IMR-90 (cell line): ENCODE measurements around the gene OPCML. TPM values are rescaled to one million over a fixed set of nuclear protein-coding genes. Genes with fewer than 3 reads are reported as not detected.

Experiments used
- ATAC-seq: fragments of 200-7000 bp; cut with Tn5 transposase; 2 replicates; pipeline ENCODE4 v1.9.1; 2020; ENCODE audit warnings: low read depth, mild to moderate bottlenecking, moderate library complexity
- BruUV-seq: library from RNA; stranded (reverse); fragments of 400-500 nt; replicated peaks from 2 replicates; lab custom pipeline; 2021; lab: Mats Ljungman, UMichigan
- CTCF ChIA-PET: fragments of 300-600 bp; formaldehyde crosslinking; extraction: SDS; loops from one replicate; lab custom pipeline; 2021; ENCODE audit warnings: antibody characterized with exemption; lab: Yijun Ruan, JAX
- POLR2A ChIA-PET: fragments of 300-600 bp; sonication (Branson Sonifier 250); formaldehyde crosslinking; loops from one replicate; lab custom pipeline; 2022; ENCODE audit warnings: antibody characterized with exemption; ENCODE audit not compliant: unreplicated experiment; lab: Charles Lee
- DNase-seq: peaks from one replicate; pipeline ENCODE4 v3.0.0; 2013
- H2AFZ ChIP-seq: replicated peaks from 2 replicates; pipeline ENCODE3; 2013; ENCODE audit warnings: low read length, mild to moderate bottlenecking; ENCODE audit not compliant: poor library complexity
- H2AK5ac ChIP-seq: 2 replicates; pipeline ENCODE4 v1.6.1; 2013; ENCODE audit warnings: low read depth, low read length, inconsistent platforms
- H2AK9ac ChIP-seq: replicated peaks from 2 replicates; pipeline ENCODE3; 2013; ENCODE audit warnings: mild to moderate bottlenecking, low read depth, low read length, moderate library complexity; ENCODE audit not compliant: poor library complexity
- H2BK120ac ChIP-seq: 2 replicates; pipeline ENCODE4 v1.6.1; 2013; ENCODE audit warnings: low read depth, low read length, inconsistent platforms
- H2BK15ac ChIP-seq: 3 replicates; pipeline ENCODE4 v1.6.1; 2013; ENCODE audit warnings: low read depth, low read length, inconsistent platforms
- H2BK20ac ChIP-seq: 2 replicates; pipeline ENCODE4 v1.6.1; 2013; ENCODE audit warnings: low read depth, mild to moderate bottlenecking, inconsistent platforms, low read length, moderate library complexity
- H2BK5ac ChIP-seq: 2 replicates; pipeline ENCODE4 v1.6.1; 2013; ENCODE audit warnings: mild to moderate bottlenecking, low read depth, low read length, inconsistent platforms; ENCODE audit not compliant: poor library complexity, severe bottlenecking
- H3K14ac ChIP-seq: replicated peaks from 2 replicates; pipeline ENCODE4 v1.6.1; 2013; ENCODE audit warnings: low read depth, low read length, inconsistent platforms
- H3K18ac ChIP-seq: 2 replicates; pipeline ENCODE4 v1.6.1; 2013; ENCODE audit warnings: low read depth, low read length, control low read depth
- H3K23ac ChIP-seq: 2 replicates; pipeline ENCODE4 v1.6.1; 2013; ENCODE audit warnings: low read depth, low read length, inconsistent platforms
- H3K27ac ChIP-seq: 2 replicates; pipeline ENCODE4 v1.5.1; 2013; ENCODE audit warnings: mild to moderate bottlenecking, control low read depth, low read length; ENCODE audit not compliant: insufficient read depth
- H3K27me3 ChIP-seq: 2 replicates; pipeline ENCODE4 v1.6.1; 2013; ENCODE audit warnings: low read length; ENCODE audit not compliant: control insufficient read depth, insufficient read depth
- H3K36me3 ChIP-seq: 2 replicates; pipeline ENCODE4 v1.6.1; 2013; ENCODE audit warnings: low read length, mixed read lengths; ENCODE audit not compliant: control insufficient read depth, insufficient read depth
- H3K4ac ChIP-seq: 2 replicates; pipeline ENCODE4 v1.6.1; 2013; ENCODE audit warnings: low read depth, low read length, inconsistent platforms
- H3K4me1 ChIP-seq: 2 replicates; pipeline ENCODE4 v1.6.1; 2013; ENCODE audit warnings: low read length, mixed read lengths; ENCODE audit not compliant: control insufficient read depth, insufficient read depth
- H3K4me2 ChIP-seq: 2 replicates; pipeline ENCODE4 v1.6.1; 2013; ENCODE audit warnings: low read depth, mild to moderate bottlenecking, control low read depth, low read length, moderate library complexity
- H3K4me3 ChIP-seq: 2 replicates; pipeline ENCODE4 v1.5.1; 2013; ENCODE audit warnings: low read depth, mild to moderate bottlenecking, control low read depth, low read length, moderate library complexity; ENCODE audit not compliant: insufficient read depth
- H3K56ac ChIP-seq: 2 replicates; pipeline ENCODE4 v1.6.1; 2013; ENCODE audit warnings: low read length, inconsistent platforms; ENCODE audit not compliant: insufficient read depth; ENCODE audit errors: extremely low read depth
- H3K79me1 ChIP-seq, 2 experiments: 2 replicates each; pipeline ENCODE4 v1.6.1; 2013; ENCODE audit warnings: low read length in 2 of 2, inconsistent platforms in 1 of 2, low read depth in 1 of 2
- H3K9ac ChIP-seq: 2 replicates; pipeline ENCODE4 v1.6.1; 2013; ENCODE audit warnings: low read depth, low read length, control low read depth
- H3K9me1 ChIP-seq: 2 replicates; pipeline ENCODE4 v1.6.1; 2013; ENCODE audit warnings: low read length, inconsistent platforms; ENCODE audit not compliant: insufficient read depth
- H3K9me3 ChIP-seq: 2 replicates; pipeline ENCODE4 v1.6.1; 2013; ENCODE audit warnings: low read length; ENCODE audit not compliant: control insufficient read depth, insufficient read depth
- H4K20me1 ChIP-seq: 2 replicates; pipeline ENCODE4 v1.6.1; 2013; ENCODE audit warnings: low read length, inconsistent platforms; ENCODE audit not compliant: insufficient read depth
- H4K5ac ChIP-seq: 2 replicates; pipeline ENCODE4 v1.6.1; 2013; ENCODE audit warnings: mild to moderate bottlenecking, low read depth, low read length, control low read depth
- H4K8ac ChIP-seq, 2 experiments: 2 replicates each; pipeline ENCODE4 v1.6.1; 2013; ENCODE audit warnings: low read depth in 2 of 2, low read length in 2 of 2, control low read depth in 1 of 2, inconsistent platforms in 1 of 2
- H4K91ac ChIP-seq: 2 replicates; pipeline ENCODE4 v1.6.1; 2013; ENCODE audit warnings: low read depth, low read length, inconsistent platforms; ENCODE audit not compliant: insufficient read depth
- BHLHE40 ChIP-seq: fragments of 150-350 bp; IDR thresholded peaks from 2 replicates; pipeline ENCODE4 v1.6.1; 2016; ENCODE audit warnings: mild to moderate bottlenecking, low read depth, low read length
- CEBPB ChIP-seq: IDR thresholded peaks from 2 replicates; pipeline ENCODE4 v1.6.1; 2012; ENCODE audit warnings: low read depth, low read length, improper control_type of control experiment
- CHD1 ChIP-seq: IDR thresholded peaks from 2 replicates; pipeline ENCODE4 v1.6.1; 2012; ENCODE audit warnings: low read depth, low read length, improper control_type of control experiment
- CTCF ChIP-seq: conservative IDR thresholded peaks from 2 replicates; pipeline ENCODE4 v1.5.1; 2012; ENCODE audit warnings: mild to moderate bottlenecking, low read depth, low read length, improper control_type of control experiment
- FOS ChIP-seq: fragments of 150-350 bp; IDR thresholded peaks from 2 replicates; pipeline ENCODE4 v1.6.1; 2016; ENCODE audit warnings: low read depth, low read length
- MAFK ChIP-seq: IDR thresholded peaks from 2 replicates; pipeline ENCODE4 v1.6.1; 2012; ENCODE audit warnings: low read depth, low read length, improper control_type of control experiment
- MAZ ChIP-seq: IDR thresholded peaks from 2 replicates; pipeline ENCODE4 v1.6.1; 2012; ENCODE audit warnings: low read depth, mild to moderate bottlenecking, low read length, improper control_type of control experiment, moderate library complexity, borderline replicate concordance
- NFE2L2 ChIP-seq: fragments of 150-350 bp; IDR thresholded peaks from 2 replicates; pipeline ENCODE4 v1.6.1; 2016; ENCODE audit warnings: low read depth, mild to moderate bottlenecking, low read length
- USF2 ChIP-seq: fragments of 150-350 bp; IDR thresholded peaks from 2 replicates; pipeline ENCODE4 v1.6.1; 2017; ENCODE audit warnings: mild to moderate bottlenecking, antibody characterized with exemption, low read length, low read depth
- dilution Hi-C: fragments of 300-500 bp; cut with HindIII; formaldehyde crosslinking; loops from one replicate; pipeline ENCODE4 v1.14.3; 2018; ENCODE audit warnings: low sequenced_read_pairs; ENCODE audit not compliant: unreplicated experiment
- in situ Hi-C: fragments of 300-500 bp; cut with MboI; formaldehyde crosslinking; loops from 3 replicates; pipeline ENCODE4 v1.14.3; 2019; ENCODE audit warnings: low sequenced_read_pairs, inconsistent platforms, mixed read lengths
- intact Hi-C: fragments of 100-400 bp; cut with micrococcal nuclease; formaldehyde crosslinking; loops from 2 replicates; pipeline ENCODE4 v1.10.0; 2022
- polyA plus RNA-seq, 3 experiments: library from polyadenylated mRNA; depleted of rRNA; stranded (reverse); fragments of >200 nt; gene quantifications; 2 replicates each; pipeline ENCODE4 v1.2.3, GENCODE V29; 2012; ENCODE audit warnings: low replicate concordance in 1 of 3
- total RNA-seq: library from RNA; depleted of rRNA; stranded (reverse); fragments of >200 nt; gene quantifications from 2 replicates; pipeline ENCODE4 v1.2.3, GENCODE V29; 2012

Gene OPCML
- total and polyA plus RNA-seq, 2 of the 4 experiments (the other 2 are of a cell fraction): under 0.01 to 2.6 TPM

GRCh38 chr11:133271206-133271605, 261.1 kb downstream of the OPCML start:
- Histone ChIP-seq H3K4me3 (no peak overlapping the region), H4K5ac (no peak overlapping the region), H3K9me1 (no peaks in the 10 kb centered on the region), H3K56ac (no peak overlapping the region), H2AK5ac (no peak overlapping the region), H2BK15ac (no peak overlapping the region), H2BK20ac (no peak overlapping the region), H4K91ac (no peak overlapping the region), H3K23ac (no peak overlapping the region), H3K36me3 (no peaks in the 10 kb centered on the region), H3K14ac (no peak overlapping the region), H3K27ac (no peak overlapping the region), H4K8ac (no peak overlapping the region), H3K4me2 (no peak overlapping the region), H2BK5ac (no peak overlapping the region), H2AFZ (no peak overlapping the region), H3K4ac (no peak overlapping the region), H2AK9ac (no peak overlapping the region), H3K9me3 (peaks cover 16% of the 10 kb centered on the region), H3K9ac (no peak overlapping the region), H4K20me1 (no peaks in the 10 kb centered on the region), H2BK120ac (no peak overlapping the region), H3K79me1 (no peaks in the 10 kb centered on the region), H3K18ac (no peak overlapping the region), H3K27me3 (no peaks in the 10 kb centered on the region), H3K4me1 (no peaks in the 10 kb centered on the region)
- ChIA-PET POLR2A (no interaction called here), CTCF (no interaction called here)
- TF ChIP-seq CEBPB (no peak), MAZ (no peak), BHLHE40 (no peak), MAFK (no peak), NFE2L2 (no peak), FOS (no peak), USF2 (no peak), CTCF (no peak), CHD1 (no peak)
- DNase-seq (no peak), ATAC-seq (no peak)
- intact Hi-C loops (no loop called here), dilution Hi-C loops (no loop called here), in situ Hi-C loops (no loop called here)
- BruUV-seq: no TSS peak
